ENCODE data around the gene XRRA1.

XRRA1 gene

DNA sequence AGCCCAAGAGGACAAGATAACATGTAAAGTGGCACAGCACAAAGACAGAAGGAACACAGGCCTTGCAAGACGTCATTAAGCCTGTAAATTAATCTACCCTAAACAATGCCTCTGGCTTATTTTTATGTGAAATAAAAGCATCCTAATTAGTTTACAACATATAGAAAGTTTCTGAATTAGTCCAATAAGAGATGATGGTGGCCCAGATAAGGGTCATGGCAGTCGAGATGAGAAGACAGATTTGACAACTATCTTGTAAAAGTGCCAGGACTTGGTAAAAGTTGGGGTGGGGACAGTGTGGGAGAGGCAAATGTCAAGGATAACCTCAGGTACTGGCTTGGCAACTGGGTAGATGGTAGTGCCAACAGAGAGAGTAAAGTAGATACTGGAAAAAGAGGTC, 13.6 kb downstream of the XRRA1 start:
- TF ChIP-seq, protein P1, sequence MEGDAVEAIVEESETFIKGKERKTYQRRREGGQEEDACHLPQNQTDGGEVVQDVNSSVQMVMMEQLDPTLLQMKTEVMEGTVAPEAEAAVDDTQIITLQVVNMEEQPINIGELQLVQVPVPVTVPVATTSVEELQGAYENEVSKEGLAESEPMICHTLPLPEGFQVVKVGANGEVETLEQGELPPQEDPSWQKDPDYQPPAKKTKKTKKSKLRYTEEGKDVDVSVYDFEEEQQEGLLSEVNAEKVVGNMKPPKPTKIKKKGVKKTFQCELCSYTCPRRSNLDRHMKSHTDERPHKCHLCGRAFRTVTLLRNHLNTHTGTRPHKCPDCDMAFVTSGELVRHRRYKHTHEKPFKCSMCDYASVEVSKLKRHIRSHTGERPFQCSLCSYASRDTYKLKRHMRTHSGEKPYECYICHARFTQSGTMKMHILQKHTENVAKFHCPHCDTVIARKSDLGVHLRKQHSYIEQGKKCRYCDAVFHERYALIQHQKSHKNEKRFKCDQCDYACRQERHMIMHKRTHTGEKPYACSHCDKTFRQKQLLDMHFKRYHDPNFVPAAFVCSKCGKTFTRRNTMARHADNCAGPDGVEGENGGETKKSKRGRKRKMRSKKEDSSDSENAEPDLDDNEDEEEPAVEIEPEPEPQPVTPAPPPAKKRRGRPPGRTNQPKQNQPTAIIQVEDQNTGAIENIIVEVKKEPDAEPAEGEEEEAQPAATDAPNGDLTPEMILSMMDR (IDR thresholded peaks at IDR 0.05), result no peak

DNA sequence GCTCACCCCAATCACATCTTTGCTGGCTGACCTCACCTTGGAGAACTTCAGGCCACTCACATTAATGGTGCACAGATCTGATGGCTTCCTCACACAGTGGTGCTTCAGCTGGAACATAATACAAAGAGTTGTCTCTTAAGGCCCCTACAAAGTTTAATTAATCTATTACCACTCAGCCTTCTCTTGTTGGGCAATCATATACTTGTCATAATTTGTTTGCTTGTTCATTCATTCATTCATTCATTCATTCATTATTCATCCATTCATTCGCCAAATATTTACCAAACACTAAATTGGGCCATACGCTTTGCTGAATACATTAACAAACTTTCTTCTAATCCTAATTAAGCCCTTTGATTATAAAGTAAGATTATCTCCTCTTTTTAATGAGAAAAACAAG, 15.1 kb downstream of the XRRA1 start:
- DNase-seq (ENCODE audit: low spot score), result no peak
- TF ChIP-seq, protein P1 (IDR thresholded peaks at IDR 0.05), result no peak
- no peak overlapping the region for H3K4me3 ChIP-seq

More for the DNA sequence above, 13.6 kb downstream of the XRRA1 start:
- no peak for DNase-seq (ENCODE audit: low spot score)
- no peak overlapping the region for H3K4me3 ChIP-seq
- H3K27ac ChIP-seq, result no peak overlapping the region

DNA sequence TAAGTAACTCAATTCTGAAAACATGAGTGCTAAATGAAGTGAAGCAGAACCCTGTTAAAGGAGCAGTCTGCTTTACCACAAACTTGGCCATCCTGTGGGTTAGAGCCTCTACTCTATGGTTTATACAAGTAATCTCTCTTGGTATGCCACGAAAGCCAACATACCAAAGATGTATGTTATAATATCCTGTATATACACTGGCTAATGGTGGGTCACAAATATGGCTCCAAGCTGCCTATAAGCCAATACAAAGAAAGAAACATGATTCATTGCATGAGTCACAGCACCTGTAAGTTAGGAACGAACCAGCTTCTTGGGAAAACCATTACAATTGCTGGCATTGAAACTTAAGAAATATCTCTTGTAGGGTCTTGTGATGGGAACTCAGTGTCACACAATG, 16.1 kb downstream of the XRRA1 start:
- Histone ChIP-seq H3K27ac (no peak overlapping the region), H3K4me3 (no peak overlapping the region)
- no peak for DNase-seq (ENCODE audit: low spot score)
- TF ChIP-seq, protein P1 (IDR thresholded peaks at IDR 0.05), result no peak

More for the DNA sequence above, 15.1 kb downstream of the XRRA1 start:
- no peak overlapping the region for H3K27ac ChIP-seq

DNA sequence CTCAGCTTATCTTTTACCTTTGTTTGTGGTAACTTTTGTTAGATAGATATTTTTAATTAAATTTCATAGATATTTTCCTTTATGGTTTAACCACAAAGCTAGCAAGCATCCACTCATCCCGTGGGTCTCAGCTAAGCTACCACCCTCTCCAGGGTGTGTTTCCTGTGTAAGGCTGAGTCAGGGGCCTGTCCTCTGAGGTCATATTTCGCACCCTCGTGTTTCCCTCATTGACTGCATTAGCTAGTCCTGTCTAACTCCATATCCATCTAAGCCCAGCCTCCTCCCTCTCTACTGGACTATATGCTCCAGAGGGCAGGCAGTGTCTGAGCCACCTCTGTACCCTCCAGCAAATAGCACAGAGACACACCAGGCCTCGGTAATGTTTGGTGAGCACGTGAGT, 16.7 kb downstream of the XRRA1 start:
- Histone ChIP-seq H3K4me3 (no peak overlapping the region), H3K27ac (no peak overlapping the region)
- TF ChIP-seq, protein P1 (IDR thresholded peaks at IDR 0.05), result no peak
- DNase-seq (ENCODE audit: low spot score), result no peak

DNA sequence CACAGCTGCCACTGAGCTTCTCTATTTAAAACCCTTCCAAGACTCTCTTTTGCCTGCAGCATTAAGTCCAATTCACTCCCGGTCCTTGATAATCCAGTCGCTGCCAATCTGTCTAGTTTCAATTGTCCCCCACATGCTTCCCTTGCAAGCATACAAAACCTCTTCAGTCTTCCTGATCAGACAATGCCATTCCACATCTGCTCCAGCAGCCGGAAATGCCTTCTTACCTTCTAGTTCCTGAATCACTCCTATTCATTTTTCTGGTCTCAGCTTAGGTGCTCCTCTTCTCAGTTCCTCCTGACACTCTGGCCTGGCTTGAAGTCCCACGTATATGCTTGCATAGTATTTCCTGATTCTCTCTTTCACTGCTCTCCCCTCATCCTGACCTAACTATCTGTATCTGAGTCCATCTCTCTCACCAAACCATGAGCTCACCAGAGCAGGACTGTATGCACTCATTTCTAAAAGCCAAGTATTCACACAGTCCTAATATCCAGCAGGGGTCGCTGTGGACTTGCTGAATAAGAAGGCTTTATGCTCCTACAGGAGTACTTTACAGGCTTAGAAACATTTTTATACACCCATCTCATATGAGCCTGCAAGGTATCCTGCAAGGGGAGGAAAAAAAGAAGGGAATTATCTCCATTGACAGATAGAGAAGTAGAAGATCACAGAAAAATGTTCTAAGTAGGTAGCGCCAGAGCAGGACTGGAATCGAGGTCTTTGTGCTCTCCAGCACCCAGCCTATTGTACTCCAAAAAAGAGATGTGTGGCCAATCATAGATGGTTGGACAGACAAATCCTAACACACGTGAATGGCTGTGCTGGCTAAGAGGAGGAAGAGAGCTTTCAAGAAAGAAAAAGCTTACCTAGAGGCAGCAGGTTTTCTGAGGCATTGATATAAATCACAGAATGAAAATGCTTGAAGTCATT, 19.2 kb downstream of the XRRA1 start:
- no peak for DNase-seq (ENCODE audit: low spot score)
- TF ChIP-seq, protein P1 (IDR thresholded peaks at IDR 0.05), result peak; percentile 76
- no peak overlapping the region for H3K4me3 ChIP-seq
- no peak overlapping the region for H3K27ac ChIP-seq

DNA sequence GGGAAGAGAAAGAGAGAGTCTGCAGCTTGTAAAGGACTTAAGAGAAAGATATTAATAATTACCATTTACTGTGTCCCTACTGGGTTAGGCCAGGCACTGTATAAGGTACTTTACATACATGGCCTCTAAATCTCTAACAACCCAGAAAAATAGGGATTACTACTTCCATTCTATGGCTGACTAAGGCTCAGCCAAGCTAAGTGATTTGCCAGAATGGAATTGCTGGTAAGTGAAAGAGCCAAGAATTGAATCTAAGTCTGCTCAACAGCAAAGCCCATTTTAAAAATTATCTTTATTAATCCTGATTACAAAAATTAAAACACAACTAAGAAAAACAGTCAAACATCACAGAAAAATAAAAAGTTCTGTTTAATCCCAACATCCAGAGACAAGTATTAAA, 21.4 kb downstream of the XRRA1 start:
- Histone ChIP-seq H3K4me3 (no peak overlapping the region), H3K27ac (no peak overlapping the region)
- TF ChIP-seq, protein P1 (IDR thresholded peaks at IDR 0.05), result no peak
- DNase-seq (ENCODE audit: low spot score), result no peak

All from coronary artery (tissue), 2 donors.